Activated CD4-positive, alpha-beta T cell treated with anti-CD3 and anti-CD28 coated beads for 36 hours (primary cell): ENCODE measurements around the gene FBXW11. TPM values are rescaled to one million over a fixed set of nuclear protein-coding genes. Genes with fewer than 3 reads are reported as not detected.
A peak's percentile ranks its signal among the peaks of the same experiment; 100 is the strongest.

ENCODE experiments used
- ATAC-seq: fragments of 200-7000 bp; cut with Tn5 transposase; one replicate; pipeline ENCODE4 v1.10.0; 2021; ENCODE audit warnings: mild to moderate bottlenecking, moderate library complexity
- CTCF ChIA-PET: fragments of 350-600 bp; sonication (Branson Sonifier 250); formaldehyde crosslinking; loops from one replicate; lab custom pipeline; 2021; ENCODE audit warnings: antibody characterized with exemption; lab: Charles Lee
- POLR2A ChIA-PET: fragments of 350-600 bp; sonication (Branson Sonifier 250); formaldehyde crosslinking; loops from one replicate; lab custom pipeline; 2021; ENCODE audit warnings: antibody characterized with exemption, inconsistent platforms; lab: Charles Lee
- DNase-seq: peaks from one replicate; pipeline ENCODE4 v3.0.0-alpha.2; 2020
- H3K27ac Mint-ChIP-seq: one replicate; pipeline ENCODE4 v1.8.0; 2021; ENCODE audit warnings: mixed read lengths
- H3K27me3 Mint-ChIP-seq: one replicate; pipeline ENCODE4 v1.8.0; 2021; ENCODE audit warnings: mixed read lengths
- H3K36me3 Mint-ChIP-seq: one replicate; pipeline ENCODE4 v1.8.0; 2021; ENCODE audit warnings: low read depth, mixed read lengths
- H3K4me1 Mint-ChIP-seq: one replicate; pipeline ENCODE4 v1.8.0; 2021; ENCODE audit warnings: mixed read lengths
- H3K4me3 Mint-ChIP-seq: one replicate; pipeline ENCODE4 v1.8.0; 2021; ENCODE audit warnings: mild to moderate bottlenecking, moderate library complexity, mixed read lengths
- H3K9me3 Mint-ChIP-seq: one replicate; pipeline ENCODE4 v1.8.0; 2021; ENCODE audit warnings: low read depth, mixed read lengths
- intact Hi-C, 2 experiments: fragments of 100-400 bp; cut with DNase I in 1 of 2; cut with micrococcal nuclease in 1 of 2; formaldehyde crosslinking; loops; one replicate each; pipeline versions ENCODE4 v1.14.2 to v1.15.1; 2022 to 2024; cut with DNase I, micrococcal nuclease
- total RNA-seq, 2 experiments: library from RNA; stranded (reverse); gene quantifications; one replicate each; pipeline ENCODE4 v1.2.3, GENCODE V29; 2021

The FBXW11 gene
- total RNA-seq, 2 experiments from 2014 or later = 33.8 to 39.5 TPM

- ChIA-PET CTCF (no interaction called here), POLR2A (no interaction called here)
- Mint-ChIP-seq H3K36me3 (peaks cover 14% of the 10 kb centered on the region), H3K4me1 (peaks cover 51% of the 10 kb centered on the region), H3K9me3 (peaks cover 3% of the 10 kb centered on the region), H3K27ac (no peak overlapping the region), H3K4me3 (no peak overlapping the region), H3K27me3 (no peaks in the 10 kb centered on the region)
- intact Hi-C loops = loop anchor here in 1 of 2 experiments (5.0 kb wide), 2 partner anchors 272 to 377 kb away; partner anchors contain the start of gene STK10
- DNase-seq (no peak), ATAC-seq (no peak)
These were observed 91.6 kb downstream of the FBXW11 start for GRCh38 chr5:171914726-171915338.

- intact Hi-C loops = loop anchor here (2.0 to 5.0 kb wide), 4 partner anchors 91 to 379 kb away; partner anchors contain the start of gene STK10 (in 1 of the 2)
- CTCF ChIA-PET = interaction anchor here (0.6 to 6.8 kb wide), 4 partner anchors 84 to 142 kb away, joined by 3 to 57 read pairs (median 36); partner anchors contain the start of gene FBXW11
- POLR2A ChIA-PET = no interaction called here
- Mint-ChIP-seq H3K9me3 (peaks cover 3% of the 10 kb centered on the region), H3K27ac (peak overlapping the region; percentile 83), H3K4me1 (peaks cover 44% of the 10 kb centered on the region), H3K27me3 (no peaks in the 10 kb centered on the region), H3K4me3 (no peak overlapping the region), H3K36me3 (peaks cover 17% of the 10 kb centered on the region)
- DNase-seq (no peak), ATAC-seq (no peak)
These were observed 92.5 kb downstream of the FBXW11 start for GRCh38 chr5:171913987-171914273.

DNA sequence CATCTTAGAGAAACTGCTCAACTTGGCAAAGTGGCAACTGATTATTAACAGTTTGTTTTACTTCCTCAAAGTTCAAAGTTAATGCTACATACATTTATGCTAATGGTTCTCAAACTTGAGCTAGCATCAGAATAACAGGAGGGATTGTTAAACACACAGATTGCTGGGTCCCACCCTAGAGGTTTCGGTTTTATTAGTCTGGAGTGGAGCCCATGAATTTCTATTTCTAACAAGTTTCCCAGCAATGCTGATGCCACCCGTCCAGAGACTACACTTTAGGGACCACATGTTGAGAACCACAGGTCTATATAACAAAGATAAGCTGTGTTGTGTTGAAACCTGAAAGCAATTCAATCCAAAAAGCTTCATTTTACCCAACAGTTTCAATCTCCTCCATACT lies 95.3 kb downstream of the FBXW11 start:
- Mint-ChIP-seq H3K27ac (no peak overlapping the region), H3K27me3 (no peaks in the 10 kb centered on the region), H3K4me1 (peaks cover 60% of the 10 kb centered on the region), H3K9me3 (peaks cover under 1% of the 10 kb centered on the region), H3K36me3 (peaks cover 13% of the 10 kb centered on the region), H3K4me3 (no peak overlapping the region)
- ChIA-PET CTCF (interaction anchor here (0.7 to 6.8 kb wide), 28 partner anchors 10 to 492 kb away, joined by 3 to 57 read pairs (median 6); partner anchors contain the start of genes FBXW11 and FGF18), POLR2A (no interaction called here)
- ATAC-seq (no peak), DNase-seq (no peak)
- intact Hi-C loops = loop anchor here in 1 of 2 experiments (5.0 kb wide), 2 partner anchors 276 to 381 kb away; partner anchors contain the start of gene STK10

GRCh38 chr5:171908638-171909037 lies 97.8 kb downstream of the FBXW11 start:
- intact Hi-C loops = no loop called here
- CTCF ChIA-PET = interaction anchor here (0.6 to 6.8 kb wide), 14 partner anchors 9 to 493 kb away, joined by 3 to 57 read pairs (median 5); partner anchors contain the start of genes FBXW11 and FGF18
- Mint-ChIP-seq H3K4me3 (no peak overlapping the region), H3K4me1 (peaks cover 59% of the 10 kb centered on the region), H3K36me3 (peaks cover 17% of the 10 kb centered on the region), H3K27ac (no peak overlapping the region), H3K9me3 (no peaks in the 10 kb centered on the region), H3K27me3 (no peaks in the 10 kb centered on the region)
- POLR2A ChIA-PET = no interaction called here
- no peak for DNase-seq
- ATAC-seq = no peak

DNA sequence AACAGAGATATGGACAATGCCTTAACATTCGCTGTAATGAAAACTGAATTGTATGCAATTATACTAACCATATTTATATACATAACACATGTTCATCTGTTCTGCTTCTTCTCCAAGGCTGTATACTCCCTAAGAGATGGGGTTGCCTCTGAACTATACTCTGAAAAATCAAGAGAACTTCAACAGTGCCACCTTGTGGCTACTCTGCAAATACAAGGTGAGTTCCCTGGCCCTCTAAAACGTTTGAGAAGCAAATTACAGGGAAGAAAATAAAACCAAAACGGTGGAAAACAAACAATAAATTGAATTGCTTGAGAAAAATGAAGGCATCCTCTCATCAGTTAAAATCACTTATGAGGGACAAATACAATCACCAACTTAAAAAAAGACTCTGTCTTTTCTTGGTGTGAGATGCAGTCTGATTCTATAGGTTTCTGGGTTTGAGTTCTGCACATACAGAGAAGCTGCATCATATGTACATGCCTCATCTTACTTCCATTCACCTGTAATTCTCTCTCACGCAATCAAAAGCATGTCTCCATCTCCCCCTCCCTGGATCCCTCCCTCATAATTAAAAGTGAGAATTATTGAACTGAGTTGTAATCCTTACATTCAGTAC lies 98.6 kb downstream of the FBXW11 start:
- DNase-seq (peak; percentile 68), ATAC-seq (peak; percentile 81)
- no peaks in the 10 kb centered on the region for H3K9me3 Mint-ChIP-seq
- intact Hi-C loops = loop anchor here (1.0 to 2.0 kb wide), 17 partner anchors 50 to 1163 kb away; partner anchors contain the start of genes FBXW11 (in 2 of the 2) and STK10 (in 1 of the 2)
- ChIA-PET POLR2A (no interaction called here), CTCF (interaction anchor here (0.6 to 6.8 kb wide), 20 partner anchors 9 to 492 kb away, joined by 3 to 57 read pairs (median 4); partner anchors contain the start of gene FBXW11)
- H3K27me3 Mint-ChIP-seq = no peaks in the 10 kb centered on the region
- peak overlapping the region; percentile 64 for H3K27ac Mint-ChIP-seq
- H3K36me3 Mint-ChIP-seq = peaks cover 21% of the 10 kb centered on the region
- no peak overlapping the region for H3K4me3 Mint-ChIP-seq
- peaks cover 57% of the 10 kb centered on the region for H3K4me1 Mint-ChIP-seq

- peak; percentile 16 for DNase-seq
- CTCF ChIA-PET = interaction anchor here (0.6 to 2.4 kb wide), 21 partner anchors 10 to 1268 kb away, joined by 3 to 8 read pairs (median 4); partner anchors contain the start of gene FBXW11
- peak overlapping the region; percentile 92 for H3K27ac Mint-ChIP-seq
- intact Hi-C loops = loop anchor here (1.0 to 2.0 kb wide), 17 partner anchors 51 to 1162 kb away; partner anchors contain the start of genes FBXW11 (in 2 of the 2) and STK10 (in 1 of the 2)
- H3K27me3 Mint-ChIP-seq = no peaks in the 10 kb centered on the region
- peaks cover 53% of the 10 kb centered on the region for H3K4me1 Mint-ChIP-seq
- H3K36me3 Mint-ChIP-seq = peaks cover 21% of the 10 kb centered on the region
- H3K9me3 Mint-ChIP-seq = no peaks in the 10 kb centered on the region
- ATAC-seq = peak; percentile 82
- POLR2A ChIA-PET = interaction anchor here (0.7 to 1.2 kb wide), 2 partner anchors 13 to 100 kb away, joined by 3 read pairs; partner anchors contain the start of gene FBXW11
- H3K4me3 Mint-ChIP-seq = peak overlapping the region; percentile 13
These were observed 99.5 kb downstream of the FBXW11 start for GRCh38 chr5:171906703-171907590.

DNA sequence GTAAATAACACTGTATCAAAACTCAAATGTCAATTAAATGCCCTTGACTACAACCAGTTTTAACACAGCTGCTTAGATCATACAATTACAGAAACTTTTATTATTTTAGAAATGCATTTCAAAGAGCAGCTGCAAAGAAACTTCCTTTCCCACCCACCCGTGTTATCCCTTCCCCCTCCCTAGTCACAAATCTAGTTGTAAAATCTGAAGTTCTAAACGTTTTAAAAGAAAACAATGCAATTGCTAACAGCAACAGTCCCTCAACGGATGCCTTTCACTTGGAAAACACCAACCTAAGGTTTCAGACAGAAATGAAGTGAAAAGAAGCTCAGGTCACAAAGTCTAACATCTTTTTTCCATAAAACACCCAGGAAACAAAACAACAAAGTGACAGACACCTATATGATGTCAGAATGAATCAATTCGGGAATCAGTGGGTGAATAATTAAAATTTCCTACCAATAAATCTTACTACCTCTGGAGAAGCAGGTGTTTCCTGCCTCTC lies 100.3 kb downstream of the FBXW11 start:
- Mint-ChIP-seq H3K27ac (peak overlapping the region; percentile 92), H3K4me1 (peaks cover 52% of the 10 kb centered on the region), H3K4me3 (peak overlapping the region; percentile 0), H3K27me3 (no peaks in the 10 kb centered on the region), H3K36me3 (peaks cover 21% of the 10 kb centered on the region), H3K9me3 (no peaks in the 10 kb centered on the region)
- POLR2A ChIA-PET = interaction anchor here (0.7 to 1.2 kb wide), 2 partner anchors 12 to 101 kb away, joined by 3 read pairs; partner anchors contain the start of gene FBXW11
- ATAC-seq (peak; percentile 16), DNase-seq (peak; percentile 22)
- intact Hi-C loops = loop anchor here (1.0 to 2.0 kb wide), 10 partner anchors 55 to 1161 kb away; partner anchors contain the start of gene FBXW11 (in 1 of the 2)
- CTCF ChIA-PET = interaction anchor here (0.6 to 2.2 kb wide), 15 partner anchors 10 to 1821 kb away, joined by 3 to 8 read pairs (median 4); partner anchors contain the start of gene FBXW11

DNA sequence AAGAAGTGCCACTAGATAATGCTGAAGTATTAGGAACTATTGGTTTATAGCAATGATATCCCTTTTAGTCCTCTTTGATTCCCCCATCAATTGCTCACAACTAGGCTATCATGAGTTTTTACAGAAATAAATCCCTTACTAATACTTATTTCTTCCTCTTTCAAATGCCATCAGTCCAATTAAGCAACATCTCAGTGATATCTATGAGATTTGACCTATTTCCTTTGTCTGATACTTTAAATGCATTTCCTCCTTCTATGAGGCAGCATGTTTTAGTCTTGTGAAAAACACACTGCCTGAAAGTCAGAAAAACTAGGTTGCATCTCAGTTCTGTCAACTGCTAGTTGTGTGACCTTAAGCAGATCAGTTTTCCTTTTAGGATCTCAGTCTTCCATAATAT lies 101.6 kb downstream of the FBXW11 start:
- ChIA-PET POLR2A (no interaction called here), CTCF (no interaction called here)
- Mint-ChIP-seq H3K9me3 (no peaks in the 10 kb centered on the region), H3K27me3 (no peaks in the 10 kb centered on the region), H3K4me3 (no peak overlapping the region), H3K4me1 (peaks cover 56% of the 10 kb centered on the region), H3K36me3 (peaks cover 21% of the 10 kb centered on the region), H3K27ac (no peak overlapping the region)
- intact Hi-C loops = no loop called here
- no peak for DNase-seq
- no peak for ATAC-seq

DNA sequence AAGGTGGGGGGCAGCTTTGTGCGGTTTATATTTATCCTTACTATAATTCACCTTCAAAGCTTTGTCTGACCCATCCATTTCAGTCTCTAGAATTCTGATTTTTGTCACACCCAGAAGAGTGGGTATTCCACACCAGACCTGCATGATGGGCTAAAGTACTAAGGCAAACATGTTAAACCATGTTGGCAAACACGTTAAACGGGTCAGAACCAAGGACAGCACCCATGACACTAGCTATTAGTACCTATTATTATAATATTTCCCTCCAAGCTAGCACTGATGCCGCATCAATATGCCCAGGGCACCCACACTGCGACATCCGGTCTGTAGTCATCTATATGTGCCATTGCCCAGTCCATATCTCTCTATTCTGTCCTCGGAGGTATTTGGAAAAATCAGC lies 104.7 kb downstream of the FBXW11 start:
- Mint-ChIP-seq H3K4me3 (no peak overlapping the region), H3K27me3 (no peaks in the 10 kb centered on the region), H3K4me1 (peaks cover 63% of the 10 kb centered on the region), H3K36me3 (peaks cover 27% of the 10 kb centered on the region), H3K9me3 (no peaks in the 10 kb centered on the region), H3K27ac (no peak overlapping the region)
- POLR2A ChIA-PET = no interaction called here
- intact Hi-C loops = no loop called here
- ATAC-seq (no peak), DNase-seq (no peak)
- CTCF ChIA-PET = interaction anchor here (0.5 kb wide), 1 partner anchor 103 kb away, joined by 3 read pairs; no protein-coding TSS in a partner anchor

GRCh38 chr5:171899792-171900191 lies 106.6 kb downstream of the FBXW11 start:
- peaks cover 49% of the 10 kb centered on the region for H3K4me1 Mint-ChIP-seq

More at GRCh38 chr5:171899792-171900191, 106.6 kb downstream of the FBXW11 start:
- H3K27me3 Mint-ChIP-seq = no peaks in the 10 kb centered on the region
- no peak for DNase-seq
- no peak for ATAC-seq
- H3K27ac Mint-ChIP-seq = no peak overlapping the region
- H3K9me3 Mint-ChIP-seq = no peaks in the 10 kb centered on the region
- POLR2A ChIA-PET = no interaction called here
- intact Hi-C loops = no loop called here
- CTCF ChIA-PET = interaction anchor here (2.5 kb wide), 1 partner anchor 12 kb away, joined by 16 read pairs; no protein-coding TSS in a partner anchor
- H3K4me3 Mint-ChIP-seq = no peak overlapping the region
- peaks cover 26% of the 10 kb centered on the region for H3K36me3 Mint-ChIP-seq
